Measurements from ENCODE around the gene PLEKHD1. TPM values are rescaled to one million over a fixed set of nuclear protein-coding genes. Genes with fewer than 3 reads are reported as not detected.
A peak's percentile ranks its signal among the peaks of the same experiment; 100 is the strongest.

PLEKHD1 gene
- total RNA-seq, 1 experiment from 2014 or later, result not detected

- no peak for DNase-seq (ENCODE audit: low read depth)
- in situ Hi-C loops (cut with HindIII; ENCODE audit: low pct_unique_long_range_greater_than_20kb, low sequenced_read_pairs), result no loop called here
Observed at GRCh38 chr14:69500736-69501135, 16.2 kb downstream of the PLEKHD1 start.

DNA sequence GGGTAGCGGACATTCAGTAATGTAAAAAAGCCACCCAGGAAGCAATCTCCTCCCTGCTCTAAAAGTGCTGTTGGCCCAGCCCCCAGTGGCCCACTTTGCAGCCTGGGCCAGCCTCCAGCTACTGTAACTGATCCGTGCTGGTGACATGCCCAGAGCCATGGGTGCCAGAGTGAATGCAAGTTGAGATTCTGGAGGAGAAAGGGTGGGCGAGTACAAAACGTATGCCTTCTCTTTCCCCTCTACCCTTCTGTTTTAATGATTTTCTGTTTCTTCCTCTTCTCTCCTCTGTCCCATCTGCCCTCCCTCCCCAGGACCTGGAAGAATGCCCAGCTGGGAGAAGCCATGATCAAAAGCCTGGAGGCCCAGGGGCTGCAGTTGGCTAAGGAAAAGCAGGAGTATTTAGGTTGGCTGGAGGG, 16.9 kb downstream of the PLEKHD1 start:
- DNase-seq (ENCODE audit: low read depth), result no peak
- in situ Hi-C loops (cut with HindIII; ENCODE audit: low pct_unique_long_range_greater_than_20kb, low sequenced_read_pairs), result no loop called here

GRCh38 chr14:69504775-69505174, 20.2 kb downstream of the PLEKHD1 start:
- in situ Hi-C loops (cut with HindIII; ENCODE audit: low pct_unique_long_range_greater_than_20kb, low sequenced_read_pairs), result no loop called here

DNA sequence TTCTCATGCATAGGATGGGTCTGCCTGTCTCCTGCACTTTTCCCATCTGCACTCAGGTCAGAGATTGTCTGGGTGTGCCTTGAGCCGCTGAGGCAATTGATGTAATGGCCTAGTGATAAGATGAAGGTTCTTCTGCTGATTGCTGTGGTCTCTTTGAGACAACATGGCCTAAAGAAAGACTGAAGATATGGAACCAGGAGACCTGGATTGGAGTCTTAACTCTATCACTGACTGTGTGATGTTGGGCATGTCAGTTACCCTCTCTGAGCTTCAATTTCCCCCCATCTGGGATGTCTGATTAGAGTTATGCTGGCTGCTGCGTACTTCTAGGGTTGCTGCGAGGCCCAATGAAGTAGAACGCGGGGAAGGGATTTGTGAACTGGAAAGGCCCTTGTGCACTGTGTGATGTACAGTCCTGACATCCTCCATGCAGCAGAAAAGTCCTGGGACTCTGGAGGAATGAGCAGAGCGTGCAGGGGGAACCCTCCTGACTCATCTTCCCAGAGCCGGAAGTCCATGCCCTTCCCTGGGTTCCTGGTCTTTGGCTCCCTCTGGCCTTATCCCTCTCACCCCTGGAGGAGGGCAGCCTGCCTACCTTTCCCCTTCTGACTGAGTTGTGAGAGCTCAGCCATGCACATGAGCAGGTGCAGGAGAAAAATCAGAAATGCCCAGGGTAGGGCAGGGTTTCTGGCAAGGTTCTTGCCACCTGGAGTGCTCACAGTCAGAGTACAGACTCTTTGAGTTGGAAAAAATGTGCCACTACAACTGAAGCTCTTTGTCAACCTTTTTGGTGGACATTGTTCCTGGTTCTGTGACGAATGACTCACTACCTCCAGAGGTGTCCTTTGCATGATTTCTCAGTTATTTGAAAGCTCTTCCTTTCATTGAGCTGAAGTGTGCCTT, 21.1 kb downstream of the PLEKHD1 start:
- DNase-seq (ENCODE audit: low read depth), result no peak
- in situ Hi-C loops (cut with HindIII; ENCODE audit: low pct_unique_long_range_greater_than_20kb, low sequenced_read_pairs), result no loop called here

More at GRCh38 chr14:69504775-69505174, 20.2 kb downstream of the PLEKHD1 start:
- DNase-seq (ENCODE audit: low read depth), result no peak

- in situ Hi-C loops (cut with HindIII; ENCODE audit: low pct_unique_long_range_greater_than_20kb, low sequenced_read_pairs), result no loop called here
- no peak for DNase-seq (ENCODE audit: low read depth)
Observed at GRCh38 chr14:69506241-69506595, 21.7 kb downstream of the PLEKHD1 start.

GRCh38 chr14:69518289-69519101, 34.0 kb downstream of the PLEKHD1 start:
- in situ Hi-C loops (cut with HindIII; ENCODE audit: low pct_unique_long_range_greater_than_20kb, low sequenced_read_pairs), result no loop called here
- DNase-seq (ENCODE audit: low read depth), result peak; percentile 20

DNA sequence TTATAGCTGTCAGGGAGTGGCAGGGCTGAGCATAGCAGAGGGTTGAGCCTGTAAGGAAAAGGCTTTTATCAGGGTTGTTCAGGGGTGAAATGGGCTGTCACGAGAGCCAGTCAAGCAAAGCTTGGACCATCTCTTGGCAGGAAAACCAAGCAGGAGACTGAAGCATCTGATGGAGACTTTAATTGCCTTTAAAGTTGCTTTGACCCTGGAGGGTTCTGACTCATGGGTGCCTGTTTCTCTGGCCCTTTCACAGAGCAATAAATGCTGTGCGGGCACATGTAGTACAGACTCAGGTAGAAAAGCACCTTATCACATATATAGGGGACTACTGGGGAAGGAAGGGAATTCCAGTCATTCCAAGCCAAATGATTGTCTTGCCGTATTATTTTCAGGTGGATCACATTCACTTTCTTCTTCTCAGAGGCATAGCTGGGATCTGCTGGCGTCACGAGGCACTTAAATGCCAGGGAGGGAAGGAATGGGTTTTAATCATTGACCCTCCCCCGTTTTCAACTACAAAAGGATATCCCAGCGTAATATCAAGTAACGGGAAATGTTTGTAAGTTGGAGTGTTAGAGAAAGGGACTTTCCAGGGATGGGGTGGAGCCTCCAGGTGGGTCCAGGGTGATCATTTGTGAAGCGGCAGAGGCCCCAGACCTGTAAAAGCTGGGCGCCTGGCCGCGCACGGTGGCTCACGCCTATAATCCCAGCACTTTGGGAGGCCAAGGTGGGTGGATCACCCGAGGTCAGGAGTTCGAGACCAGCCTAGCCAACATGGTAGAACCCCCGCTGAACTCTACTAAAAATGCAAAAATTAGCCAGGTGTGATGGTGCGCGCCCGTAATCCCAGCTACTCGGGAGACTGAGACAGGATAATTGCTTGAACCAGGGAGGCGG, 34.9 kb downstream of the PLEKHD1 start:
- DNase-seq (ENCODE audit: low read depth), result peak; percentile 93
- in situ Hi-C loops (cut with HindIII; ENCODE audit: low pct_unique_long_range_greater_than_20kb, low sequenced_read_pairs), result no loop called here

DNA sequence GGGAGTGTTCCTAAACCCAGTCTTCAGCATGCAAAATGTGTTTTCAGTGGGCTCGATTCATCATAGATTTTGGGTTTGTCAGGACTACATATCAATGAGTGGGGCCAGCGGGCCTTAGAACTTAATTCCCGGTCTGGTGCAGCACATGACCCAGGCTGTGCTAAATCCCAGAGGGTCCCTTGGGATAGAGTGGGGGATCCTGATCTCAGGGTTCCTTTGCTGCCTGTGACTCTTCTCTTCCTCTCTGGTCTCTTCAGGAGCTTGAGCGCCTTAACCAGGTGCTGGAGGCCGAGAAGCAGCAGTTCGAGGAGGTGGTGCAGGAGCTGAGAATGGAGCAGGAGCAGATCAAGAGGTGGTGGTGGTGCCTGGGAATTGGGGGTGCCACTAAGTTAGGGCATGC, 37.5 kb downstream of the PLEKHD1 start:
- no peak for DNase-seq (ENCODE audit: low read depth)
- in situ Hi-C loops (cut with HindIII; ENCODE audit: low pct_unique_long_range_greater_than_20kb, low sequenced_read_pairs), result no loop called here

GRCh38 chr14:69525896-69526295, 41.4 kb downstream of the PLEKHD1 start:
- no peak for DNase-seq (ENCODE audit: low read depth)
- in situ Hi-C loops (cut with HindIII; ENCODE audit: low pct_unique_long_range_greater_than_20kb, low sequenced_read_pairs), result no loop called here

DNA sequence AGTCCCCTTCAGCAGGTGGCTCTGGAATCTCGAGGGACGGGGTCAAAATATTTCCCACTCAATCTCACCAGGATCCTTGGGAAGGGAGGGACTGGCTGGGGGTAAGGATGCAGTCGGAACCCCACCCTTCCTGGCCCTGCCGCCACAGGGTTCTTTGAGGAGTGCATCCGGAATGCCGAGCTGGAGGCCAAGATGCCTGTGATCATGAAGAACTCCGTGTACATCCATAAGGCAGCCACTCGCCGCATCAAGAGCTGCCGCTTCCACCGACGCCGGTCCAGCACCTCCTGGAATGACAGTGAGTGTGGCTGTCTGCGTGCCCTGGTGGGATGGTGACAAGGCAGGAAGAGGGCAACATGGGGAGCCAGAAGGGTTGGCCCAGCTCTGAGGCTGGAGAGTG, 43.1 kb downstream of the PLEKHD1 start:
- in situ Hi-C loops (cut with HindIII; ENCODE audit: low pct_unique_long_range_greater_than_20kb, low sequenced_read_pairs), result no loop called here
- no peak for DNase-seq (ENCODE audit: low read depth)

DNA sequence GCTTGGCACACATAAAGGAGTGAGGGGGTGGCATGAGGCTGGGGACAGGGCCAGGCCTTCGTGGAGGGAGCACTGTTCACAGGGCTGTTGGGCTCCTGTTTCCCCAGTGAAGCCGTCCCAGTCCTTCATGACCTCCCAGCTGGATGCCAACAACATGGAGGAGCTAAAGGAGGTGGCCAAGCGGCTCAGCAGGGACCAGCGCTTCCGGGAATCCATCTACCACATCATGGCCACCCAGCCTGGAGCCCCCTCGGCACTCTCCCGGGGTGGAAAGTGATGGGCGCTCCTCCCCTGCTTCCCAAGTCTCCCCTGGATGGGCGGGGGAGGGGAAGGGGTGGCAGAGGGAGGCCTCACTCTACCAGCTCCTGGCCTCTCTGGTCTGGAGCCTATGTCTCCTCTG, 43.6 kb downstream of the PLEKHD1 start:
- DNase-seq (ENCODE audit: low read depth), result no peak
- in situ Hi-C loops (cut with HindIII; ENCODE audit: low pct_unique_long_range_greater_than_20kb, low sequenced_read_pairs), result no loop called here

GRCh38 chr14:69528930-69529329, 44.4 kb downstream of the PLEKHD1 start:
- no peak for DNase-seq (ENCODE audit: low read depth)
- in situ Hi-C loops (cut with HindIII; ENCODE audit: low pct_unique_long_range_greater_than_20kb, low sequenced_read_pairs), result no loop called here

DNA sequence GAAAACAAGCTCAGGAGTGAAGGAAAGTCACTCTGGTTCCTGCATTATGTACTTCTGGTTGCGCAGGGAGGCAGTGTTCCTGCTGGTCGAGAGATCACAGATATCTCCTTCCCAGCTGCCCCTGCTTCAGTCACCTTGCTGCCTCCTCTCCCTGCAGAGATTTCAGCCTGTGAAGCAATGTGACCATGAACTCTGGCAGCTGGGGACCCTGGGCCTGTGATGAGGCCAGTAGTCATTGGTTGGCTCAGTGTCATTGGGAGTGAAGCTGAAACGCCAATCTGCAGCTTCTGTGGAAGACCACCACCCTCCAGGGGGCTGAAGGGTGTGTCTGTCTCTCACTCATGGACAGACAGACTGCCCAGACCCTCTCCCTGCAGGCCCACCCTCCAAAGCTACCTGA, 45.0 kb downstream of the PLEKHD1 start:
- in situ Hi-C loops (cut with HindIII; ENCODE audit: low pct_unique_long_range_greater_than_20kb, low sequenced_read_pairs), result no loop called here
- no peak for DNase-seq (ENCODE audit: low read depth)

GRCh38 chr14:69530095-69530494, 45.6 kb downstream of the PLEKHD1 start:
- no peak for DNase-seq (ENCODE audit: low read depth)
- in situ Hi-C loops (cut with HindIII; ENCODE audit: low pct_unique_long_range_greater_than_20kb, low sequenced_read_pairs), result no loop called here

DNA sequence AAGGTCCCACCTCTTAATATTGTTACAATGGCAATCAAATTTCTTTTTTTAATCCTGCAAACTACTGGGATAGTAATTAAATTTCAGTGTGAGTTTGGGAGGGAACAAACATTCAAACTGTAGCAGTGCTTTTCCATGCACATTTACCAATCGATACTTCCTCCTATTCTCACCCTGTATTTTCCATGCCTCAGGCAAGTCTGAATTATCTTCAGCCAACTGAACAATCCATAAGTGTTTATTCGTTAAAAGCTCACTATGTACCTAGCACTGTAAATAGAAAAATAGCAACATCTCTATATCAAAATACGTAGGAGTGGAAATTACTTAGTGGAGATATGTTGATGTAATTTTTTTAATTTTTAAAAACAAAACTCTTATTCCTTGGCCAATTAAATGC, 46.6 kb downstream of the PLEKHD1 start:
- in situ Hi-C loops (cut with HindIII; ENCODE audit: low pct_unique_long_range_greater_than_20kb, low sequenced_read_pairs), result no loop called here
- DNase-seq (ENCODE audit: low read depth), result no peak

DNA sequence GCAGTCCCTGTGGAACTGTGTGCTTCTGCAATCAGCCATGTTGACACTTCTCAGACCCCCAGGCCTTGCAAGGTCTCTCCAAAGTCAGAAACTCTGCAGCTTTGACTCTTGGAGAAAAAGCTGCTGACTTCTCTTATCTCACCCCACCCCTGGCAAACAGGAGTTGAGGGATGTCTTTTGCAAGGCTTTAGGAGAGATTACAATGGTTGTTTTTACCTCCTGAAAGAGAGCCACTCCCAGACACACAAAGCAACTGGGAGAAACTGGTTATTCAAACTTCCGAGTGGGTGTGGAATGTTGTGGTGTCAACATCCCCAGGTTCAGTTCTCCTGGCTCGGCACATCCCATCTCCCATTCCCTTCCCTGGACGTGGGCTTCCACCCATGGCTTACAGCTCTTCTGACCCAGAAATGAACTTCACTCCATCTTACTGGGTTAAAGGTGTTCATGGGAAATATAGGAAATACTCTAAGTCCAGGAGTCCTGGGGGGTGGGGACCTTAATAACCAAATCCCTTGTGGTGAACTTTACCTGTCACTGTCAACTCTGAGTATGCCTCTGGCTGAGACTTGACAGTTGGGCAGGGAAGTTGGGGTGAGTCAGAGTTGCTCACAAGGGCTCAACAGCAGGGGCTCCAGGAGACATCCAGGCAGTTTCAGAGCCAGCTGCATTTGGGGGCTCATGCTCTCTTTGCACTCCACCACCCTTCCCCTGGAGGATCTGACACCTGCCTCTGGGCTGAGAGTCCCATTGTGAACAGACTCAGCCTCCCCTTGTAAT, 48.2 kb downstream of the PLEKHD1 start:
- in situ Hi-C loops (cut with HindIII; ENCODE audit: low pct_unique_long_range_greater_than_20kb, low sequenced_read_pairs), result no loop called here
- DNase-seq (ENCODE audit: low read depth), result no peak

DNA sequence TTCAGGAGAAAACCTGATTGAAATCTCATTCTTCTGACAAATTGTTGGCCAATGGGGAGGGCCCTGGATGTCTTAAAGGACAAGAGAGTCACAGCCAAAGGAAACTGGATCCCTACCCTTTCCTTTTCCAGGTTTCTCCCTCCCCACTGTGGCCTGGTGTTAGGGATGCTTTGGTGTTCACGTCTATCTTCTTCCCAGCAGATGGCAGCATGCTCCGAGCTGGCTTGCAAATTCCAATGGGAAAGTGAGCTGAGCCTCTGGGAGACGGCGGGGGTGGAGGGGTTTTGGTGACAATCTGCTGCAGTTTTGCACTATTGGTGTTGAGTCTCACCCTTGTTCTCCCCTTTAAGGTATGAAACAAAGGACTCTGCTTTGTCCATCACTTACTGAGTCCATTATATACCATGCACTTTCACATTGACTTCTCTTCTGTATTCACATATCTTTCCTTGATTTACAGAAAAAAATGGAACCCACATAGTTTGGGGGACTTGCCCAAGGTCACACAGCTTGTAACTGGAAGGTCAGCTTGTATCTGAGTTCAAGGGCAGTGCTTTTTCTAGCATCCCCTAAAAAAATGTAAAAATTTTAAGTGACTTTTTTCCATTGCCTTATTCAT, 50.8 kb downstream of the PLEKHD1 start:
- peak; percentile 21 for DNase-seq (ENCODE audit: low read depth)
- in situ Hi-C loops (cut with HindIII; ENCODE audit: low pct_unique_long_range_greater_than_20kb, low sequenced_read_pairs), result no loop called here

Data from Caki2 (cell line).